Measurements from ENCODE around the gene ZNRF4.
"Not testable (repeated sequence)": the region's sequence is repeated elsewhere in the genome, so short reads cannot be mapped to it uniquely, and the experiment has no call there.

The ZNRF4 gene

DNA sequence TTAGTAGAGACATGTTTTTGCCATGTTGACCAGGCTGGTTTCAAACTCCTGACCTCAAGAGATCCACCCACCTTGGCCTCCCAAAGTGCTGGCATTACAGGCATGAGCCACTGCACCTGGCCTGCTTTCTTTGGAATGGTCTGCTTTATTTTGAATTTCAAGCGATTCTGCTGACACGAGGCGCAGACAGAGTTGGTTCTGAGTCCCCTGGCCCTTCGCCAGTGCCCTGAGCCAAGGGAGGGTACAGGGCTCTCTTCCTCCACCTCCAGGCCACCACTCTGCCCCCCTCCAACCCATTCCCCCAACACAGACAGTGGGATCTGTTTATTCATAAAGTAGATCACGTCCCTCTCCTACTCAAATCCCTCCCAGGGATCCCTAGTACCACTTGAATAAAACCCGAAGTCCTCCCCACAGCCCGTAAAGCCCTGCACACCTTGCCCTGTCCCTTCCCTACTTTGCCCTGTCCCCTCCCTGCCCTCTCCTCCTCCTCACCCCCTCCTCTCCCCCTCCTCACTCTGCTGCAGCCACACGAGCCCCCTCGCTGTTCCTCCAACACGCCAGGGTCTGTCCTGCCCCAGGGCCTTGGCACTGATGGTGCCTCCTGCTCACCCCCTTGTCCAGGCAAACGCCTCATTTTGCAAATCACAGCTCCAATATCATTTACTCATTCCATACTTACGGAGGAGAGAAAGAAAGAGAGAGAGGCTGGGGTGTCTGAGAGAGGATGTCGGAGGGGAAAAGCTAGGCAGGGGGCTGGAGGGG lies 22.4 kb downstream of the ZNRF4 start:
- DNase-seq = no peak

GRCh38 chr19:5478241-5478924 lies 23.2 kb downstream of the ZNRF4 start:
- no peak for DNase-seq

- no peak for DNase-seq
These were observed 23.8 kb downstream of the ZNRF4 start for GRCh38 chr19:5478925-5479588.

DNA sequence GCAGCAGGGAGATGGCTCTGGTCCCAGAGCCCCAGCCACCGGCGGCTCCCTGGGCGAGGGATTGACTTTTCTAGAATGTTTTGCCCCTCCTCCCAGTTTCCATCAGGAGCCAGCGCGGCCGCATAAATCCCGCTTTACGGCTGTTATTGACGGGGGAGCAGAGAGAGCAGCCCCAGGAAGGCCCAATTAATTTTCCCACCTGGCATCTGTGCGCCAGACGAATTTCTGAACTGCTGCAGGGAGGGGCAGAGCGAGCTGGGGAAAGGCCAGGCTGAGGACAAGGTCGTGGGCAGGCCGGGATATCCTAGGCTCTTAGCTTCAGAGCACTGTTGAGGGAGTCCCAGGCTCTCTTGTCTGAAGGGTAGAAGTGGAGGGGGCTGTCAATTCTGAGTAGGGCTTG lies 24.7 kb downstream of the ZNRF4 start:
- no peak for DNase-seq

DNA sequence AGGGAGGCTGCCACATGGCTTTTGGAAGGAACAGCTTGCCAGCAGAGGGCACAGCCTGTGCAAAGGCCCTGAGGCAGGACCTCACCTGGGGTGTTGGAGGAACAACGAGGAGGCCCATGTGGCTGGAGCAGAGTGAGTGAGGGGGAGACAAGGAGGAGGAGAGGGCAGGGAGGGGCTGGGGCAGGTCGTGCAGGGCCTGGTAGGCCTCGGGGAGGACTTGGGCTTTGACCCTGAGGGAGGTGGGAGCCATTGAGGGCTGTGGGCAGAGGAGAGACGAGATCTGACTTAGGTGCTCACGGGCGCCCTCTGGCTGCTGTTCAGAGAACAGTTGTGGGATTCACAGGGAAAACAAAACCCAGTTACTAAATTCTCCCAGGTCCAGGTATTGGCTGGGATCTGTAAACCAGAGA lies 25.2 kb downstream of the ZNRF4 start:
- DNase-seq = no peak

DNA sequence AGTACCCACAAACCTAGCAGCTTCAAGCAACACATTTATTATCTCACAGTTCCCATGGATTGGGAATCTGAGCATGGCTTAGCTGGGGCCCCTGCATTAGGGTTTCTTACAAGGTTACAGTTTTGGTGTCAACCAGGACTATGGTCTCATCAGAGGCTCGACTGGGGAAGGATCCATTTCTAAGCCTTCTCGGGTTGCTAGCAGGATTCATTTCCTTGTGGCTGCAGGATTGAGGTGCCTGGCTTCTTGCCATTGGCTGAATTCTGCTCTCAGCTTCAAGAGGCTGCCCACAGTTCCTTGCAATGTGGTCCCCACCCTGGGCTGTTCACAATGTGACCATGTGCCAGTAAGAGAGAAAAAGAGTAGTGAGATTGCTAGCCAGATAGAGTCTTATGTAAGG lies 26.7 kb downstream of the ZNRF4 start:
- no peak for DNase-seq

GRCh38 chr19:5484398-5485285 lies 29.4 kb downstream of the ZNRF4 start:
- no peak for DNase-seq

- DNase-seq = no peak
These were observed 30.0 kb downstream of the ZNRF4 start for GRCh38 chr19:5485286-5485636.

DNA sequence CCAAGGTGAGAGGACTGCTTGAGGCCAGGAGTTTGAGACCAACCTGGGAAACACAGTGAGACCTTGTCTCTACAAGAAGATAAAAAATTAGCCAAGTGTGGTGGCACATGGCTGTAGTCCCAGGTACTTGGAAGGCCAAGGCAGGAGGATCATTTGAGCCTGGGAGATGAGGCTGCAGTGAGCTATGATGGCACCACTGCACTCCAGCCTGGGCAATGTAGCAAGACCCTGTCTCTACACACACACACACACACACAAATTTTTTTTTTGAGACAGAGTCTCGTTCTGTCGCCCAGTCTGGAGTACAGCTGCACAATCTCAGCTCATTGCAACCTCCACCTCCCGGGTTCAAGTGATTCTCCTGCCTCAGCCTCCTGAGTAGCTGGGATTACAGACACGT lies 30.4 kb downstream of the ZNRF4 start:
- not testable (repeated sequence) for DNase-seq

DNA sequence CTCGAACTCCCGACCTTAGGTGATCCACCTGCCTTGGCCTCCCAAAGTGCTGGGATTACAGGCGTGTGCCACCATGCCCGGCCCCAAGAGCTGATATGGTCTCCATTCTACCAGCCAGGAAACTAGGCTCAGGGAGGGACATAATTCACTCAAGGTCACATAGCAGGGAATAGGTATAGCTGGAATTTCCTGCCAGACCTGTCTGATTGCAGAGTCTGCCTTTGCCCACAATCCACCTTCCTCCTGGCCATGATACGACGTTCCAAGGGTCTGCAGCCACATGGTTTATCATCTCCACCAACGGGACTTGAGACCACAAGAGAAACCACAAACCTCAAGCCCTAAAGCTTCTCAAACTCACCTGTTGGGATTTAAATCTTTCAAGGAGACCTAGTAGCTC lies 32.0 kb downstream of the ZNRF4 start:
- no peak for DNase-seq

- no peak for DNase-seq
These were observed 34.3 kb downstream of the ZNRF4 start for GRCh38 chr19:5489551-5489950.

DNA sequence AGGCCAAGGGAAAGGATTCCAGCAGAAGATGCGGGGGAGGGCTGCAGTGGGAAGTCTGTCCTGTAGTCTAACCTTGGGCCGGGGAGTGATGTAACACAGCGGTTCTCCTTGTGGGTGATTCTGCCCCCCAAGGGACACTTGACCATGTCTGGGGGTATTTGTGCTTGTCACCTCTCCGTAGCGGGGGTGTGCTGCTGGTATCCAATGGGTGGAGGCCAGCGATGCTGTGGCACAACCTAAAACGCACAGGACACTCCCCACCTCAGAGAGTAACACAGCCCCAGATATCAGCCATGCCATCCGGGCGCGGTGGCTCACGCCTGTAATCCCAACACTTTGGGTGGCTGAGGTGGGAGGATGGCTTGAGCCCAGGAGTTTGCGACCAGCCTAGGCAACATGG lies 36.3 kb downstream of the ZNRF4 start:
- no peak for DNase-seq

- DNase-seq = no peak
These were observed 37.0 kb downstream of the ZNRF4 start for GRCh38 chr19:5492281-5492634.

- DNase-seq = no peak
These were observed 37.6 kb downstream of the ZNRF4 start for GRCh38 chr19:5492635-5493409.

GRCh38 chr19:5494773-5495172 lies 39.6 kb downstream of the ZNRF4 start:
- DNase-seq = no peak

- no peak for DNase-seq
These were observed 40.6 kb downstream of the ZNRF4 start for GRCh38 chr19:5495792-5496191.

GRCh38 chr19:5497297-5497696 lies 42.1 kb downstream of the ZNRF4 start:
- DNase-seq = no peak

DNA sequence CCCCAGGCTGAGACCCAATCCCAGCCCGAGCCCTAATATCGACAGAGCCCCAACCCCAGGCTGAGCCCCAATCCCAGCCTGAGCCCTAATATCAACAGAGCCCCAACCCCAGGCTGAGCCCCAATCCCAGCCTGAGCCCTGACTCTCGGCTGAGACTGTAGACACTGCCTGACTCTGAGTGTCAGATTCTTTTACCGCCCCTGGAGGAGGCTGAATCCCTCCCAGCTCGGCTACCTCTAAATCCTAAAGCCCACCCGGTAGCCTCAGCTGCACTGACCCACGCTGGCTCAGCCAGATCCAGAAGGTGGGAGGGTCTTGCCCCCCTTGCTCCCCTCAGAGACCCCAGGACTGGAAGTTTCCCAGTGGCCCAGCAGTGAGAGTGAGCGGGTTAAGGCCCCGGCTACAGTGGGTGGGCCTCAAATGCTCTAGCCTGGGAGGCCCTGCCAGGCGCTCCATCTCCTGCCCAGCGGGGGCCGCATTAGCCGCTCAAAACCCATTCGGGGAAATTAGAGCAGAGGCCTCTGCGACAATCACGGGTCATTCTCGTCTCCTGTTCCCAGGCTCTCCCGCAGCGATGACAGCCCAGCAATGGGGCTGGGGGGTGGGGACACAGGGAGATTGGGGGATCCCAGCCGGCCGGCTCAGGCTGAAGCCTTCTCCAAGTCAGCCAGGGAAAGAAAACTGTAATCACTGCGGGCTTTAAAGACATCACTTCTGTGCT lies 43.8 kb downstream of the ZNRF4 start:
- no peak for DNase-seq

DNA sequence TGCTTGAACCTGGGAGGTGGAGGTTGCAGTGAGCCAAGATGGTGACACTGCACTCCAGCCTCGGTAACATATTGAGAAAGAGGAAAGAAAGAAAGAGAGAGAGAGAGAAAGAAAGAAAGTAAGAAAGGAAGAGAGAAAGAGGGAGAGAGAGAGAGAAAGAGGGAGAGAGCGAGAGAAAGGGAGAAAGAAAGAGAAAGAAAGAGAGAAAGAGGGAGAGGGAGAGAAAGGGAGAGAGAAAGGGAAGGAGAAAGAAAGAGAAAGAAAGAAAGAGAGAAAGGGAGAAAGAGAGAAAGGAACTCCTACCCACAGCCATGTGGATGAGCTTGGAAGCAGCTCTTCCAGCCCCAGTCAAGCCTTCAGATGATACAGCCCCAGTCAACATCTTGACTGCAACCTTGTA lies 46.7 kb downstream of the ZNRF4 start:
- no peak for DNase-seq

DNA sequence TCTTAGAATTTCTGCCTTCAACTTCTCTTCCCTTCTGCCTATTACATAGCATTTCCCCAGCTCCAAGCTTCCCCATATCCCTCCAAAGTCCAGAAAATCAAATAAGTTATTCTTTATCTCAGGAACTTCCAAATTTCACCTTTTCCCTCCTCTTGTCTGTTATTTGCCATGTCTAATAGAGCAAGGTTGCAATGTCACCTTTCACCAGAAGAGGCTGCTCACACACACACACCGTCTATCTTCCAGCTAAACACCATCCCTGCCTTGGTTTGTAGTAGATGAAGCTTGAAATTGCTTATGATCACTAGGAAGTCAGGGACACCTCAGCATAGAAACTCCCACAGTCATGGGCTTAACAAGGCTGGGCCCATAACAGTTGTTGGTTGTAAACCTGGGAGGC lies 48.4 kb downstream of the ZNRF4 start:
- DNase-seq = no peak

DNA sequence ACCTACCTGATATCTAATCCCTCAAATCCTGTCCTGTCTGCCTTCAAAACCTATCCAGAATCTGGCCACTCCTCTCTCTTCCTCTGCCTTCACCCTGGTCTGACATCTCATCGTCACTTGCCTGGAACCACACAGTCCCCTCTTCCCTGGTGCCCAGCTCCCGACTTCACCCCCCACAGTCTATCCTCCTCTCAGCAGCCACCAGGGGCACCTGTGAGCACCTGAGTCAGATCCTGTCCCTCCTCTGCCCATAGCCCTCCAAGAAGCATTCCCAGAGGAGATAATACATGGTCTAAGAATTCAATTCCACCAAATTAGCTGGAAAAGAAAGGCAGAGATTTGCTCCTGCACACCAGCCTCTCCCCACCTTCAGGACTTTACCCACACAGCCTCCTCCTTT lies 48.9 kb downstream of the ZNRF4 start:
- DNase-seq = no peak
